Middle frontal gyrus (tissue), 1 donor: ENCODE measurements around the gene ABCB9.
"Not testable (repeated sequence)": the region's sequence is repeated elsewhere in the genome, so short reads cannot be mapped to it uniquely, and the experiment has no call there.

Source experiments
- DNase-seq: peaks from one replicate; pipeline ENCODE4 v3.0.0-alpha.2; 2015; ENCODE audit warnings: low spot score; ENCODE audit errors: extremely low spot score

The ABCB9 gene

GRCh38 chr12:122965851-122966742 is at the start of gene ABCB9:
Gene ABCB9, minus strand, starts transcription at chr12:122966463. Its CDS starts 6,228 bp downstream, at chr12:122960235.
- peak; percentile 78 for DNase-seq

GRCh38 chr12:123014473-123014872 is 48.2 kb upstream of the ABCB9 start:
- DNase-seq: not testable (repeated sequence)

- DNase-seq: no peak
Measured at GRCh38 chr12:123013185-123014095, 47.2 kb upstream of the ABCB9 start.

GRCh38 chr12:123011701-123012100 is 45.4 kb upstream of the ABCB9 start:
- no peak for DNase-seq

- DNase-seq: no peak
Measured at GRCh38 chr12:123010681-123011080, 44.4 kb upstream of the ABCB9 start.

- no peak for DNase-seq
Measured at GRCh38 chr12:123010110-123010509, 43.8 kb upstream of the ABCB9 start.

GRCh38 chr12:123006977-123007376 is 40.7 kb upstream of the ABCB9 start:
- no peak for DNase-seq

GRCh38 chr12:123005081-123005626 is 38.9 kb upstream of the ABCB9 start:
- no peak for DNase-seq

- no peak for DNase-seq
Measured at GRCh38 chr12:123004287-123004686, 38.0 kb upstream of the ABCB9 start.

- no peak for DNase-seq
Measured at GRCh38 chr12:123003257-123003656, 37.0 kb upstream of the ABCB9 start.

GRCh38 chr12:123001464-123001863 is 35.2 kb upstream of the ABCB9 start:
- DNase-seq: no peak

GRCh38 chr12:123000578-123000977 is 34.3 kb upstream of the ABCB9 start:
- no peak for DNase-seq

GRCh38 chr12:122999986-123000420 is 33.7 kb upstream of the ABCB9 start:
- no peak for DNase-seq

GRCh38 chr12:122999196-122999946 is 33.1 kb upstream of the ABCB9 start:
- DNase-seq: no peak

GRCh38 chr12:122998316-122998715 is 32.1 kb upstream of the ABCB9 start:
- DNase-seq: no peak

GRCh38 chr12:122997343-122998250 is 31.3 kb upstream of the ABCB9 start:
- no peak for DNase-seq

- DNase-seq: no peak
Measured at GRCh38 chr12:122996621-122997342, 30.5 kb upstream of the ABCB9 start.

- no peak for DNase-seq
Measured at GRCh38 chr12:122996188-122996601, 29.9 kb upstream of the ABCB9 start.

GRCh38 chr12:122995503-122996187 is 29.4 kb upstream of the ABCB9 start:
- no peak for DNase-seq
